DMS 273 (cell line): ENCODE measurements around the gene TRIM37.
A peak's percentile ranks its signal among the peaks of the same experiment; 100 is the strongest.

Experiments used
- DNase-seq: peaks from one replicate; lab custom pipeline; 2025; ENCODE audit not compliant: unreplicated experiment; lab: John Stamatoyannopoulos, UW

The TRIM37 gene

DNA sequence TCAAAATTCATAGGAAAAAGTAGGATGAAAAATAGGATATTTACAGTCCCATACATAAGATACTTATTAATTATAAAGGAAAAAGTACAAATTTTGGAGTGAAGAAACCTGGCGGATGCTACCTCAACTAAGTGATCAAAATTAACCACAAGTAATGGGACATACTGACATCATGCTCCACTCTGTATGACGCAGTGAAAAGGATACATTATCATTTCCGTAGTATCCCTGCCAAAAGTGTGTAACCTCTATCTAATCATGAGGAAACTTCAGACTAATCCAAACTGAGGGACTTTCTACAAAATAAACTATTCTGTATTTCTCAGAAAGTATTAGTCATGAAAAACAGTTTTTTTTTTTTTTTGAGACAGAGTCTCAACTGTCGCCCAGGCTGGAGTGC is 60.5 kb downstream of the TRIM37 start:
- no peak for DNase-seq

DNA sequence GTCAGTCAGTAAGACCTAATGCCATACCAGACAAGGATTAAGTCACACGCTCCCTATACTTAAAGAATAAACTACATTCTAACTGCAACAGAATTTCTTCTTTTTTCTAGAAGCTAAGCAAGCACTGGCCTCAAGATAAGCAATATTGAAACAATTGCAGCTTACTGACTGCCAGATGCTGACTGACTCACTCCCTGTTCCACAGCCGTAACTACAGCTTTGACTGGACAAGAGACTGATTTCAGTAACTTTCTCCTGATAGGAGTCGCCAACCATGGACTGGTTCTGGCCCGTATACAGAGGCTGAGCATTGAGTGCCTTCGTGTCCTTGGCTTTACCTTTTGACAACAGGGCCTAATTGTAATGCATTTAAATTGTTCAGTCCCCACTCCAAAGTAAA is 67.9 kb downstream of the TRIM37 start:
- no peak for DNase-seq

DNA sequence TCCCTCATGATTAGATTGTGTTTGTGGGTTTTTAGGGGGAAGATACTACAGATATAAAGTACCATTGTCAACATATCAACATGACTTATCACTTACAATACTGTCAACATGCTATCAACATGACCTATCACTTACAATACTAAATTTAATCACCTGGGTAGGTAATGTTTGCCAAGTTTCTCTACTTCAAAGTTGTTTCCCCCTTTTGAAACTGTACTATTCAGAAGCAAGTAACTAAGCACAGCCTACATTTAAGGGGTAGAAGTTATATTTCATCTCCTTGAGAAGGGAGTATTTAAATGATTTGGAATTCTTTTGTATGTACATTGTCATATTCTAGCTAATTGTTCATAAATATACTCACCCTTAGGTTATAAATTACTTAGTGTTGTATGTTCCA is 68.7 kb downstream of the TRIM37 start:
- DNase-seq = no peak

DNA sequence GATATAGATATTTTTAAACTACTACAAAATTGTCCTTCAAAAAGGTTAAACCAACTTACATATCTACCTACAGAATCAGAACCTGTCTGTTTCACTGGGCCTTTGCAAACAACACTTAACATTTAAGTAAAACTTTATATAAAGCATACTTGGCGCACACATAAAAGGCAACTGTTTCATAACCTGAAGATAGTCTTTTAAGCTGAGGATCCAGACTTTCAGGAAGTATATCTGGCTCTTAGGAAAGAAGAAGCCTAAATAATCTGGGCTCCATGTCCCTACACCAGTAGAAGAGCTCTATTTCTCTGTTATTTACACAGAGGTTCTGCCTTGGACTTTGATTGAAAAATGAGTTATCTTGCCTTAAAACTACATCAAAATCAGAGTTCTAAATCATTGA is 75.9 kb downstream of the TRIM37 start:
- DNase-seq = no peak

DNA sequence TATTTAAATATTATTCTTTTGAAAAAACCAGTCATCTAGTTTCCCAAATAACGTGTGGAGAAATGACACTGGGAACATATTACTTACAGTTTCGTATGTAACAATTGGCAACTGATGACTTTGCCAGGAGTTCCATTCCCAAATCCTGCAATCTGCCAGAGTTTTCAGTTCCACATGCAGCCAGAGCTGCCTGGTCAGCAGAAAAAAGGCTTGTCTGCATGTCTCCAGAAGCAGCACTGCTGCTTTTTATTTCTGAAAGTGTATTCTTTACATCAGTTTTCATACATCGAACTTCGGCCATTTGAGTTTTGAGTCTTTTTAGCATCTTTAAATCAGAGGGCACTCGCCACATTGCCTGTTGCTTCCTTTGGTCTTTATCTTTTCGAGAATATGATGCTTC is 78.4 kb downstream of the TRIM37 start:
- no peak for DNase-seq

DNA sequence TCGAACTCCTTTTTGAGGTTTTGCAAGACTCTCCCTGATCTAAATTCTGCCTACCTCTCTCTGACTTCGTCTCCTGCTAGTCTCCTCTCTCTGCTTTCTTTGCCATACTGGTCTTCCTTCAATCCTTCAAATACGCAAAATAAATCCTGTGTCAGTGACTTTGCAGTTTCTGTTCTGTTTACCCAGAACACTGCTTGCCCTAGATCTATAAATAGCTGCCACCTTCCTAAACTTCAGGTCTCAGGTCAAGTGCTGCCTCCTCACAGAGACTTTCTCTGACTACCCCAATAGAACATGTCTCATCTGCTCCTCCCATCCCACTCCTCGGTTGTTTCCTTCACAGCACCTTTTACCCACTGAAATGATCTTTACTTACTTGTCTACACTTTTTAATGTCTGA is 78.9 kb downstream of the TRIM37 start:
- DNase-seq = no peak

DNA sequence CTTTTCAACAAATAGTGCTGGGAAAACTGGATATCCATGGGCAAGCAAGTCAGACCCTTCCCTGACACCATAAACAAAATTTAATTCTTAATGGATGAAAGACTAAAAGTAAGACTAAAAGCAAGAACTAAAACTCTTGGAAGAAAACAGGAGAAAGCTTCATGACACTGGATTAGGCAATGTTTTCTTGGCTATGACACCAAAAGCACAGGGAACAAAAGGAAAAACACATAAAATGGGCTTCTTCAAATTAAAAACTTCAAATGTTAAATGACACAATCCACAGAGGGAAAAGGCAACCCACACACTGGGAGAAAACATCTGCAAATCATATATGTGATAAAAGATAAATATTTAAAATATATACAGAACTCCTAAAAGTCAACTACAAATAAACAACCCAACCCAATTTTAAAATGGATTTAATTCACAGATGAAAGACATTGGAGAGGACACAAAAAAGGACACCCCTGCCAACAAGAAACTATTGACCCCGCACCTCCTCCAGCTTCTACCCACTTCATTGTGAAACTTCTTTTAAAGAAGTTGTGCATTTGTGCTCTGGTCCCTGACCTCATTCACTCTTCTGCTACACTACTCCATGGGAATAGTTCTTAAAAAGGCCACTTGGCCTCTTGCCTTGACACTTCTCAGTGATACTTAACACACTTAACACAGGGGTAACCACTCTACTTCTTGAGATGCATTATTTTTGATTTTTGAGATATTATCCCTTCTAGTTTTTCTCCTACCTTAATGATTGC is 80.3 kb downstream of the TRIM37 start:
- no peak for DNase-seq

DNA sequence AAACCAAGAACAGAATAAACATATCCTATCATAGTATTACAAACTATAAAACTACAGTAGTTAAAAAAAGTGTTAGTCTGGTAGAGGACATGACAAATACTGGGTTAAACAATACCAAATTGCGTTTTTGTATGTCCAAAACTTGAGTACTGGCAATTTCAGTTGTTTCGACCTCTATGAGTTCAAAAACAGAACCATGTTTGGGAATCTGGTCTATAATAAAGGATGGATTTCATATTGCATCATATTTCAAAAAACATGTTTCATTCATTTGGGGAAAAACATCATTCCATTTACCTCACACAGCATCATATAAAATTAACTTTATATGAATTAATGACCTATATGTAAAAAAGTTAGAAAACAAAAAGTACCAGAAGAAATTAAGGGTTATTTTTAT is 81.8 kb downstream of the TRIM37 start:
- DNase-seq = no peak

DNA sequence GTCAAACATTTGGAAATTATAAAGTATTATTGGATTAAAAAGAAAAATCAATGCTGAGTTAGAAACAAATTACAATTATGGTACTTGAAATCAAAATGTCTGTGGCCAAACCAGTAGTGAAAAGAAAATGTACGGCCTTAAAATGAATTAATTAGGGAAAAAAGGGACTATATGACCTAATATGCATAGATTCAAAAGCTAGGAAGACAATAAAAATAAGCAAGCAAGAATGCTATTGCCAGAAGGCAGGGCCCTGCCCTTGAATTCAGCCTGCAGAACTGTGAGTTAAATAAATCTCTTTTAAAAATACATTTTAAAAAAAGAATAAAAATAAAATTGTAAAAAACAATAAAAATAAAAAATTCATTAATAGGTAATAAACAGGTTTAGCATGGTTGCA is 88.7 kb downstream of the TRIM37 start:
- DNase-seq = no peak

DNA sequence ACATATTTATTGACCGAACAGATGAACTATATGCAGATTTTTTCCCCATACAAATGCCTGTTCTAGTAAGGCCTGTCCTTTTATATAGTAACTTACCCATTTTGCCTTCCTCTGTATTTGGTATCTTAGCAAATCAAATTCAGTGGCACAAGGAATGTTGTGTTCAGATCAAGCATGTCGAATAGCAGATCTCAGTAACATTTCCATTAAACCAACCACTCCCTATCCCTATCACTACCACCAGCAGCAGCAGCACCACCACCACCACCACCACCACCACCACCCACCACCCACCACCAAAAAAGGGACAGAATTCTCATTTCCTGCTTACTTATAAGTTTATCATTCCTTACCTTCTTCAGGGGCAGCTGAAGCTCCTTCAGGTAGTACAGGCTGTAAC is 94.7 kb downstream of the TRIM37 start:
- DNase-seq = no peak

DNA sequence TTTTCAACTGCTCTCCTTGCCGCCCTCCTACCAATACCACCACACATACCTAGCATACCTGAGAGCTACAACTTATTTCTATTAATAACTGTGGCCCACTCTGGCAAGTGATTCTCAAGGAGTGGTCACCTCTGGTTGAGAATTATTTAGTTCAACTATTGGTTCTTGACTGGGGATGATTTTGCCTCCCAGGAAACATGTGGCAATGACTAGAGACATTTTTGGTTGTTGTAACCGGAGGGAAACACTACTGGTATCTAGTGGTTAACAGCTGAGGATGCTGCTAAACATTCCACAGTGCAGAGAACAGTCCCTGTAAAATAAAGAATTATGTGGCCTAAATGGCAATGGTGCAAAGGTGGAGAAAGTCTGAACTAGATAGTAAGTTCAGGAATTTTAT is 96.7 kb downstream of the TRIM37 start:
- DNase-seq = no peak

DNA sequence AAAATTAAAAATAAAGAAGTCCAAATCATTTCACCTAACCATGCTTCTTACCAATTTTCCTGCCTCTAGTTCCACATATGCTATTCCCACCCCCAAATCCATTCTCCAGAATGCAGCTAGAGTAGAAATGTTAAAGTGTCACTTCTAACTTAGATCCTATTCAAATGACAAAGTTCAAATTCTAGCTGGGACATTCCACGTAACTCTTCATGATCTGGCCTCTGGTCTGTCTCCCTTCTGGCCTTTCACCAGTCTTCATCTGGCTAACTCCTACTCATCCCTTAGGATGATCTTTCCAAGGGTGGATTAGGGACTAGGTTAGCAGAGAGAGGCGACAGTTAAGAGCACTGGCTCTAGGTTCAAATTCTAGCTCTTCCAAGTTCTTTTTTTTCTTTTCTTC is 97.9 kb downstream of the TRIM37 start:
- no peak for DNase-seq

DNA sequence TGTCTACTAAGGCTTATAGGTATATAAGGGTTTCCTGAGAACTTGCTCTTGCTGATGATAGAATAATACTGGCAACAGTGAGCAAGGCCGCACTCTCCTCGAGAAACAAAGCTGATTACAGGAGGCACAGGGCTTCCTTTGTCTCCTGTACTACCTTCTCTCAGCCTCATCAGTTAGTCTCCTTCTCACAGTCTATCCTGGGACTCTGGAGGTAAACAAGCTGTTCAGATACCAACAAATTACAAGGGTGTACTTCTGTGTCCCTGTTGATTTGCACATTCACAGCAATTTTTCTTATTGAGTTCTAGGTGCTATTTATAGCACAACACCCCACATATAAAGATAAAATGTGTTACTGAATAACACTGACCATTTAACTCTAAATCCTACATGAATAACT is 98.7 kb downstream of the TRIM37 start:
- DNase-seq = no peak

DNA sequence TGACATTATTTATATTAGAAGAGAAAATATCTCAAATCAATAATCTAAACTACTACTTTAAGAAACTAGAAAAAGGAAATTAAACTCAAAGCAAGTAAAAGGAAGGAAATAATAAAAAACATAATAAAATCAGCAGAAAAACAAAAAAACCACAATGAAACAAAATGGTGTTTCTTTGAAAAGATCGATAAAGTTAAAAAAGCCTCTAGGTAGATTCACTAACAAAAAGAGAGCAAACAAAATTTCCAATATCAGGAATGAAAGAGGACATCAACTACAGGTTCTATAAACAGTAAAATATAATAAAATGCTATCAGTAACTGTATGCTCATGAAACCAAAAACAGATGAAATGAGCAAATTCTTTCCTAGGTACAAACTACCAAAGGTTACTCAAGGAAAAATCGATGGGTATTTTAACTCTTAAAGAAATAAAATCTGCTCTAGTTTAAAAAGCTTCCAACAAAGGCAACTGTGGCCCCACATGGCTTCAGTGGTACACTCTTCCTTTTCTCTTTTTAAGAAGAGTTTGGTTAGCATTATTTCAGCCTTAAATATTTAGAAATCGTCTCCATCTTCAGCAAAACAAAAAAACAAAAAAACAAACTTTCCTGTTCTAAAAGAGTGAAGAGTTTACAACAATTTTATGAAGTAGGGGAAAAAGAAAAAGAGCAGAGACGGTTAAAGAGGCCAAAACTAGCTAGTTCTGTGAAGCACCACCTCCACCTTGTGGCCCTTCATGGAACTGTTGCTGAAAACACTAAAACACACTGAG is 102.2 kb downstream of the TRIM37 start:
- DNase-seq = peak; percentile 81

DNA sequence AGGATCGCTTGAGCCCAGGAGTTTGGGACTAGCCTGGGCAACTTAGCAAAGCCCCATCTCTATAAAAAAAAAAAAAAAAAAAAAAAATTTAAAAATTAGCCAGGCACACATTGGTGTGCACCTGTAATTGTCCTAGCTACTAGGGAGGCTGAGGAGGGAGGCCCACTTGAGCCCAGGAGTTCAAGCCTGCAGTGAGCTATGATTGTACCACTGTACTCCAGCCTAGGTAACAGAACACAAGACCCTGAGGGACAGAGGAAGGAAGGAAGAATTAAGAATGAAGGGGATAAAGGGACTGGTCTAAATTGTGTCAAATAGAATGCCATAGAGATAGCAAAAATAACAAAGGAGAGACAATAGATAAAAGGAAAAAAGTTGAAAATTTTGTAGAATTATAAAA is 102.8 kb downstream of the TRIM37 start:
- no peak for DNase-seq

DNA sequence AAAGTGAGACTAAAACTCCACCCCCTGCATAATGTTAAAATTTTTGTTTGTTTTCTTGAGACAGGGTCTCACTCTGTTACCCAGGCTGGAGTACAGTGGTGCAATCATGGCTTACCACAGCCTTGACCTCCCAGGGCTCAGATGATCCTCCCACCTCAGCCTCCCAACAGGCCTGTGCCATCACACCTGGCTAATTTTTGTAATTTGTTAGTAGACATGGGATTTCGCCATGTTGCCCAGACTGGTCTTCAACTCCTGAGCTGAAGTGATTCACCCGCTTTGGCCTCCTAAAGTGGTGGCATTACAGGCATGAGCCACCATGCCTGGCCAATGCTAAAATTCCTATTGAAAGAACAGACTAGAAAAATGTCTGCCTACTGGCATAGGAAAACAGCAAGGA is 103.8 kb downstream of the TRIM37 start:
- DNase-seq = no peak

DNA sequence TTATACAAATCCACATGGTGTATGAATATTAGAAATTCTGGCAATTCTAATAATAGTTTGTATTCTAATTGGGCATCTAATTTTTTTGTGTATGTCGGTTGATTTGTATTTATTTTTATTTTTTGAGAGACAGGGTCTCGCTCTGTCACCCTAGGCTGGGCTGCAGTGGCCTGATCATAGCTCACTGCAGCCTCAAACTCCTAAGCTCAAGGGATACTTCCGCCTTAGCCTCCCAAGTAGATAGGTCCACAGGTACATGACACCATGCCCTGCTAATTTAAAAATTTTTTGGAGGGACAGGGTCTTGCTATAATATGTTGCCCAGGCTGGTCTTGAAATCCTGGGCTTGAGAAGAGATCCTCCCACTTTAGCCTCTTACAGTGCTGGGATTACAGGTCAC is 104.6 kb downstream of the TRIM37 start:
- no peak for DNase-seq

DNA sequence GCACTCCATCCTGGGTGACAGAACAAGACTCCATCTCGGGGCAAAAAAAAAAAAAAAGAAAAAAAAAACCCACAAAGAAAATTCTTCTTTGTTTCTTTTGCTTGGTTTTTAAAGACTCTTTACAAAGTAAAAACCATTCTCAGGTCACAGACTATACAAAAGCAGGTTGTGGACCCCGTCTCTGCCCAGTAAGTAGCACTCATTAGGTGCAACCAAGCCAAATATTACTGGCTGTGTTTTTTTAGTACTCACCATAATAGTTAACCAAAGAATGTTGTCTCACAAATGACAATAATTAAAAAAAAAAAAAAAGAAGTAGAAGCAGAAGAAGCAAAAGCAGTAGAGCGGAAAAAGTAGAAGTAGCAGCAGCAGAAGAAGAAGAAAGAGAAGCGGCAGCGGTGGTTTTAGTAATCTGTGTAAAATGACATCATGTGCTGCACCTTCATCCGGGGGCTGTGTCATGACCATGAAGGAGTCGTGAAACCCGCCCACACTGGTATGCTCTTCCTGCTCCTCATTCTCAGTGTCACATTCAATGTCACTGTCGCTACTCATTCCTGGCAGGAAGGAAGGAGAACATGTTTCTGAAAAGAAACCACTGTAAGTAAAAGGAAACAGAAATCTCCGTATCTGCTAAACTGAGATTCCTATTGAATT is 105.4 kb downstream of the TRIM37 start:
- no peak for DNase-seq

DNA sequence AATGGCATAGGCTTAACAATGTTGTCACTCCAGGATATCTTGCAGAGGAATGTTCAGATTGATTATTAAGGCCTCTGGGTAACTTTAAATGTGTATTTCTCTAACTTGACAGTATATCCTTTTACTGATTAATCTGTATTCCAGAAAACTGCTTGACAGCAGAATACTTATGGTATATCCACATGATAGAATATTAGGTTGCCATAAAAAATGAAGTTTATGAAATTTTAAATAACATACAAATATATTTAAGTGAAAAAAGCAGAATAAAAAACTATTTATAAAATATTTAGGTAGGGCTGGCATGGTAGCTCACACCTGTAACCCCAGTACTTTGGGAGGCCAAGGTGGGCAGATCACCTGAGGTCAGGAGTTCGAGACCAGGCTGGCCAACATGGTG is 106.7 kb downstream of the TRIM37 start:
- DNase-seq = no peak

DNA sequence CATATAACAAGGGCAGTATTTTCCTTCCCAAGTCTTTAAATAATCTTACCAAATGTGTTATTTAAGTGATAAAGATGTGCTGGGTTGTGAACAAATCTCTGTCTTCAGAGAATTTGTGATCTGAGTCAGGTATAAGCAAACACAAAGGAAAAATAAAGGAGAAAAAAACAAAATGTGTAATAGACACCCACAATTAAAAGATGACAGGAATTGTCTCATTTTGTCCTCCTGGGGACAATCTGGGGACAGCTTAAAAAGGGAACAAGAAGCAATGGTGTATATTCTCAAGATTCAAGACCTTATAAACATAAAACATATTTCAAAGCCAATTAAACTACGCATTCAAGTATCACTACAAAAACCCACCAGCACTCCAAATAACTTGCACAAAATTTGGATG is 107.2 kb downstream of the TRIM37 start:
- DNase-seq = no peak

DNA sequence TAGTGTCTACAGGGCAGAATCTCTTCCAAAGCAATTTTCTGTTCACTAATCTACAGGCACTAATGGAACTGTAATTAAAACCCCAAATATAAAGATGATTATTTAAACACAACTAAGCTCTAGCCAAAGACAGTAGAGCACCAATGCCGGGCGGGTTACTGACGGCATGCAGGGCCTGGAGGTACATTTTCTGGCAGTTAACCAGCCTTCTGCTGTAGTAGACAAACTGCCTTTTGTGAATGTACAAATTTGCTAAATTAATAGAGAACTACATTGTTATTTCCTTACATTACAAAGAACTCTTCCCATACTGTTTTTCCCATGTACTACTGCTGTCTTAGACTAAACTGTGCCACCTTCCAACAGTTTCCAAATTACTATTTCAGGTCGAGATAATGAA is 107.8 kb downstream of the TRIM37 start:
- no peak for DNase-seq
